ENCODE measurements around the gene CLSTN3.

CLSTN3 gene

GRCh38 chr12:7129872-7130691 lies at the start of gene CLSTN3:
Gene CLSTN3, plus strand, starts transcription at chr12:7130371. Its CDS starts 278 bp downstream, at chr12:7130649.
- peak; percentile 28 for DNase-seq

GRCh38 chr12:7081037-7081436 lies 49.1 kb upstream of the CLSTN3 start:
- no peak for DNase-seq

- DNase-seq, result no peak
Observed at GRCh38 chr12:7083125-7083524, 47.0 kb upstream of the CLSTN3 start.

GRCh38 chr12:7089196-7089871 lies 40.8 kb upstream of the CLSTN3 start:
- DNase-seq, result no peak

- DNase-seq, result no peak
Observed at GRCh38 chr12:7090222-7090998, 39.8 kb upstream of the CLSTN3 start.

GRCh38 chr12:7091171-7091570 lies 39.0 kb upstream of the CLSTN3 start:
- DNase-seq, result no peak

- no peak for DNase-seq
Observed at GRCh38 chr12:7091660-7092228, 38.4 kb upstream of the CLSTN3 start.

GRCh38 chr12:7092229-7092985 lies 37.8 kb upstream of the CLSTN3 start, which contains the start of gene C1R:
Gene C1R, minus strand, starts transcription at chr12:7092445. Its CDS starts 57 bp downstream, at chr12:7092388.
- no peak for DNase-seq

- DNase-seq, result no peak
Observed at GRCh38 chr12:7092986-7093460, 37.1 kb upstream of the CLSTN3 start.

- no peak for DNase-seq
Observed at GRCh38 chr12:7093486-7093885, 36.7 kb upstream of the CLSTN3 start.

GRCh38 chr12:7093892-7094291 lies 36.3 kb upstream of the CLSTN3 start:
- DNase-seq, result no peak

- DNase-seq, result no peak
Observed at GRCh38 chr12:7096006-7096932, 33.9 kb upstream of the CLSTN3 start.

GRCh38 chr12:7096979-7097378 lies 33.2 kb upstream of the CLSTN3 start:
- no peak for DNase-seq

GRCh38 chr12:7099290-7099996 lies 30.7 kb upstream of the CLSTN3 start:
- no peak for DNase-seq

- DNase-seq, result no peak
Observed at GRCh38 chr12:7100239-7100638, 29.9 kb upstream of the CLSTN3 start.

- no peak for DNase-seq
Observed at GRCh38 chr12:7101047-7101693, 29.0 kb upstream of the CLSTN3 start.

- no peak for DNase-seq
Observed at GRCh38 chr12:7101694-7102131, 28.5 kb upstream of the CLSTN3 start.

- DNase-seq, result no peak
Observed at GRCh38 chr12:7102582-7102981, 27.6 kb upstream of the CLSTN3 start.

- DNase-seq, result no peak
Observed at GRCh38 chr12:7103837-7104584, 26.2 kb upstream of the CLSTN3 start.

Measured in NCI-H510A (cell line).